HepG2 (cell line): ENCODE data around the gene GATAD2B. TPM values are rescaled to one million over a fixed set of nuclear protein-coding genes. Genes with fewer than 3 reads are reported as not detected.

ENCODE experiments used
- ATAC-seq: fragments of 200-7000 bp; cut with Tn5 transposase; 3 replicates; pipeline ENCODE4 v1.9.1; 2020; ENCODE audit warnings: mild to moderate bottlenecking, moderate library complexity
- BruUV-seq: library from RNA; stranded (reverse); fragments of 400-500 nt; replicated peaks from 2 replicates; lab custom pipeline; 2021; lab: Mats Ljungman, UMichigan
- CTCF ChIA-PET: fragments of 300-600 bp; formaldehyde crosslinking; extraction: SDS; loops from one replicate; lab custom pipeline; 2021; ENCODE audit warnings: low total read pairs, inconsistent platforms, low intra/inter-chr PET ratio; lab: Yijun Ruan, JAX
- POLR2A ChIA-PET: fragments of 350-600 bp; sonication (Branson Sonifier 250); formaldehyde crosslinking; loops from one replicate; lab custom pipeline; 2020; ENCODE audit warnings: antibody characterized with exemption, inconsistent platforms; lab: Yijun Ruan, JAX
- DNase-seq: peaks from one replicate; pipeline ENCODE4 v3.0.0-alpha.2; 2015; ENCODE audit warnings: low spot score
- FAIRE-seq: peaks from 3 replicates; lab custom pipeline; 2011; peaks lifted over from hg19 to GRCh38; lab: Jason Lieb, UNC
- H2AFZ ChIP-seq: one replicate; pipeline ENCODE4 v1.6.1; 2011; ENCODE audit warnings: low read length, inconsistent platforms
- H3K27ac ChIP-seq: fragments of 300-600 bp; 3 replicates; pipeline ENCODE4 v1.8.0; 2011; ENCODE audit warnings: mixed run types, mild to moderate bottlenecking, mixed read lengths, low read length, inconsistent platforms; ENCODE audit not compliant: insufficient read depth; ENCODE audit errors: extremely low read length
- H3K27me3 ChIP-seq, 2 experiments: fragments of 200-600 bp in 1 of 2; 2 replicates in 1 of 2; 3 replicates in 1 of 2; pipeline versions ENCODE4 v1.6.0 to v1.8.0; 2011; ENCODE audit warnings: low read length in 2 of 2, mild to moderate bottlenecking in 2 of 2, moderate library complexity in 2 of 2, inconsistent platforms in 1 of 2; ENCODE audit not compliant: insufficient read depth in 2 of 2, control insufficient read depth in 1 of 2
- H3K36me3 ChIP-seq, 2 experiments: fragments of 200-600 bp in 1 of 2; replicated peaks in 1 of 2; 2 replicates in 1 of 2; 3 replicates in 1 of 2; pipeline versions ENCODE4 v1.5.1 to v1.8.0; 2011; ENCODE audit warnings: low read length in 2 of 2, inconsistent platforms in 1 of 2; ENCODE audit not compliant: insufficient read depth in 2 of 2, control insufficient read depth in 1 of 2
- H3K4me1 ChIP-seq: 2 replicates; pipeline ENCODE4 v1.5.1; 2012; ENCODE audit warnings: low read length, inconsistent platforms; ENCODE audit not compliant: insufficient read depth
- H3K4me2 ChIP-seq: 2 replicates; pipeline ENCODE4 v1.6.0; 2011; ENCODE audit warnings: low read depth, low read length, inconsistent platforms
- H3K4me3 ChIP-seq, 3 experiments: fragments of 200-600 bp in 1 of 3; sonication (generic), shearing (Covaris generic) in 1 of 3; replicated peaks in 1 of 3; 2 replicates each; pipeline ENCODE4 v1.5.1; 2011 to 2016; ENCODE audit warnings: low read length in 3 of 3, inconsistent platforms in 2 of 3, low read depth in 2 of 3, mild to moderate bottlenecking in 2 of 3, control low read depth in 1 of 3, mixed read lengths in 1 of 3; ENCODE audit not compliant: insufficient read depth in 1 of 3
- H3K79me2 ChIP-seq: one replicate; pipeline ENCODE4 v1.6.1; 2011; ENCODE audit warnings: low read length, inconsistent platforms; ENCODE audit not compliant: insufficient read depth
- H3K9ac ChIP-seq: 2 replicates; pipeline ENCODE4 v1.6.0; 2011; ENCODE audit warnings: mild to moderate bottlenecking, low read depth, low read length, inconsistent platforms; ENCODE audit not compliant: insufficient read depth
- H3K9me3 ChIP-seq: 2 replicates; pipeline ENCODE4 v1.5.1; 2012; ENCODE audit warnings: mild to moderate bottlenecking, low read length
- H4K20me1 ChIP-seq: 2 replicates; pipeline ENCODE4 v1.6.0; 2011; ENCODE audit warnings: inconsistent platforms, mild to moderate bottlenecking, low read length, moderate library complexity; ENCODE audit not compliant: insufficient read depth
- ARID5B ChIP-seq: IDR thresholded peaks from 2 replicates; pipeline ENCODE4 v1.4.0; 2020; ENCODE audit warnings: mild to moderate bottlenecking, missing genetic modification reagents
- CAMTA2 ChIP-seq: sonication (generic); formaldehyde crosslinking; IDR thresholded peaks from 2 replicates; pipeline ENCODE4 v1.4.0; 2020; ENCODE audit warnings: mild to moderate bottlenecking, missing genetic modification reagents, borderline replicate concordance
- CCDC6 ChIP-seq: sonication (generic); formaldehyde crosslinking; IDR thresholded peaks from 2 replicates; pipeline ENCODE4 v1.8.1; 2022; ENCODE audit warnings: mild to moderate bottlenecking, missing genetic modification reagents, moderate library complexity
- ERF ChIP-seq: IDR thresholded peaks from 2 replicates; pipeline ENCODE4 v1.6.1; 2018; ENCODE audit warnings: missing biosample characterization, missing genetic modification reagents
- HOXA7 ChIP-seq: sonication (generic); formaldehyde crosslinking; IDR thresholded peaks from 2 replicates; pipeline ENCODE4 v1.8.1; 2022; ENCODE audit warnings: mild to moderate bottlenecking, missing genetic modification reagents, moderate library complexity
- HOXA9 ChIP-seq: sonication (generic); formaldehyde crosslinking; IDR thresholded peaks from 2 replicates; pipeline ENCODE4 v1.8.1; 2022; ENCODE audit warnings: missing genetic modification reagents, mild to moderate bottlenecking, moderate library complexity, borderline replicate concordance
- KLF13 ChIP-seq: sonication (generic); formaldehyde crosslinking; IDR thresholded peaks from 2 replicates; pipeline ENCODE4 v1.4.0; 2020; ENCODE audit warnings: mild to moderate bottlenecking, missing genetic modification reagents
- MAFF ChIP-seq: IDR thresholded peaks from 2 replicates; pipeline ENCODE4 v1.6.1; 2011; ENCODE audit warnings: low read depth, low read length, improper control_type of control experiment
- SMAD9 ChIP-seq: sonication (generic); formaldehyde crosslinking; IDR thresholded peaks from 2 replicates; pipeline ENCODE4 v1.5.1; 2020; ENCODE audit warnings: mild to moderate bottlenecking, missing genetic modification reagents
- SRY ChIP-seq: sonication (generic); formaldehyde crosslinking; IDR thresholded peaks from 2 replicates; pipeline ENCODE4 v1.8.0; 2022; ENCODE audit warnings: mild to moderate bottlenecking, missing genetic modification reagents
- STAG1 ChIP-seq: sonication (generic); formaldehyde crosslinking; IDR thresholded peaks from 2 replicates; pipeline ENCODE4 v1.4.0; 2020; ENCODE audit warnings: missing genetic modification reagents
- SUZ12 ChIP-seq: fragments of 150-350 bp; IDR thresholded peaks from 2 replicates; pipeline ENCODE4 v1.6.1; 2014; ENCODE audit warnings: low read depth, low read length
- TP53 ChIP-seq: sonication (generic); formaldehyde crosslinking; conservative IDR thresholded peaks from 2 replicates; pipeline ENCODE4 v1.4.0; 2020; ENCODE audit warnings: missing genetic modification reagents
- ZBTB1 ChIP-seq: sonication (generic); formaldehyde crosslinking; IDR thresholded peaks from 2 replicates; pipeline ENCODE4 v1.4.0; 2020; ENCODE audit warnings: missing genetic modification reagents, borderline replicate concordance
- ZBTB38 ChIP-seq: sonication (generic); formaldehyde crosslinking; IDR thresholded peaks from 2 replicates; pipeline ENCODE4 v1.5.1; 2020; ENCODE audit warnings: mild to moderate bottlenecking, missing genetic modification reagents
- ZGPAT ChIP-seq: IDR thresholded peaks from 2 replicates; pipeline ENCODE4 v1.6.1; 2016; ENCODE audit warnings: mild to moderate bottlenecking
- ZNF749 ChIP-seq: sonication (generic); formaldehyde crosslinking; IDR thresholded peaks from 2 replicates; pipeline ENCODE4 v1.8.0; 2022; ENCODE audit warnings: mild to moderate bottlenecking, missing genetic modification reagents, moderate library complexity, borderline replicate concordance
- ZNF772 ChIP-seq: sonication (generic); formaldehyde crosslinking; IDR thresholded peaks from 2 replicates; pipeline ENCODE4 v1.5.0; 2020; ENCODE audit warnings: mild to moderate bottlenecking, missing genetic modification reagents
- WGBS: methylation state at CpG from one replicate; pipeline ENCODE4 v1.1.6; 2017; ENCODE audit warnings: low lambda C conversion rate; 5-methylcytosine and 5-hydroxymethylcytosine counted together
- in situ Hi-C: cut with HindIII; loops from 2 replicates; pipeline ENCODE4 v1.10.0; 2017; ENCODE audit warnings: low pct_unique_long_range_greater_than_20kb; ENCODE audit not compliant: extremely low pct_ligation_motif_present
- intact Hi-C: fragments of 100-400 bp; cut with micrococcal nuclease; formaldehyde crosslinking; loops from one replicate; pipeline ENCODE4 v1.10.0; 2022; ENCODE audit not compliant: unreplicated experiment
- polyA plus RNA-seq, 8 experiments: library from polyadenylated mRNA; depleted of rRNA in 3 of 8; stranded (reverse) in 7 of 8; unstranded in 1 of 8; fragments of >200 nt; fragmentation: Illumina TruSeq in 4 of 8; extraction: Trizol in 4 of 8; gene quantifications; 2 replicates each; pipeline versions ENCODE4 v1.2.1 to v1.2.3, GENCODE V29; 2011 to 2016; ENCODE audit warnings: low read depth in 4 of 8, missing spikeins in 1 of 8, mixed read lengths in 1 of 8; ENCODE audit not compliant: insufficient read depth in 1 of 8
- total RNA-seq, 5 experiments: library from RNA; depleted of rRNA; stranded (reverse); fragments of >200 nt; fragmentation: Illumina TruSeq; extraction: Trizol; gene quantifications; 2 replicates each; pipeline ENCODE4 v1.2.3, GENCODE V29; 2016; ENCODE audit warnings: low read depth in 1 of 5

GATAD2B gene
- total and polyA plus RNA-seq, 2 of the 13 experiments (the other 11 are each of a cell fraction or from before 2014, with no cell fraction given), result 3.2 to 5.2 TPM

GRCh38 chr1:153849487-153850185 lies 73.1 kb downstream of the GATAD2B start:
- WGBS, result 76% methylated on average over 5 of the region's 5 CpGs

More at GRCh38 chr1:153849487-153850185, 73.1 kb downstream of the GATAD2B start:
- peaks cover 6% of the 10 kb centered on the region for H3K4me1 ChIP-seq
- intact Hi-C loops (no loop called here), in situ Hi-C loops (no loop called here)
- peaks cover 1 to 13% of the 10 kb centered on the region in 2 experiments; a peak in 1 of 5 replicates for H3K36me3 ChIP-seq
- no peak overlapping the region for H2AFZ ChIP-seq
- ATAC-seq (no peak), DNase-seq (no peak), FAIRE-seq (no peak)
- H3K27ac ChIP-seq, result no peak overlapping the region
- no peaks in the 10 kb centered on the region for H3K9me3 ChIP-seq
- ChIA-PET CTCF (no interaction called here), POLR2A (no interaction called here)
- no peak for TF ChIP-seq ZBTB1 (CRISPR knock-in tag)
- no peak for TF ChIP-seq ZNF772
- no peak for TF ChIP-seq KLF13 (CRISPR knock-in tag)
- TF ChIP-seq ZNF749 (CRISPR knock-in tag), result no peak
- no peak for TF ChIP-seq CCDC6
- TF ChIP-seq STAG1, result no peak
- no peak for TF ChIP-seq ARID5B (CRISPR knock-in tag)
- no peak for TF ChIP-seq ZGPAT (CRISPR knock-in tag)
- TF ChIP-seq ZBTB38 (CRISPR knock-in tag), result no peak
- TF ChIP-seq HOXA7 (CRISPR knock-in tag), result no peak
- no peak for TF ChIP-seq CAMTA2 (CRISPR knock-in tag)
- TF ChIP-seq SRY (CRISPR knock-in tag), result no peak
- no peak for TF ChIP-seq HOXA9
- no peak for TF ChIP-seq TP53 (CRISPR knock-in tag)
- TF ChIP-seq SMAD9 (CRISPR knock-in tag), result no peak
- no peak for TF ChIP-seq SUZ12
- TF ChIP-seq MAFF, result no peak
- no peak for TF ChIP-seq ERF (CRISPR knock-in tag)
- no peak overlapping the region for H3K9ac ChIP-seq
- H3K27me3 ChIP-seq, result no peaks in the 10 kb centered on the region
- H3K79me2 ChIP-seq, result peaks cover 6% of the 10 kb centered on the region
- no peak overlapping the region for H3K4me2 ChIP-seq
- BruUV-seq, result no TSS peak
- H4K20me1 ChIP-seq, result no peaks in the 10 kb centered on the region; the same call in 1 of the 2 replicates
- H3K4me3 ChIP-seq, result no peak overlapping the region
